NCI-H2227 treated with DMSO at 0.1 percent for 48 hours (cell line): ENCODE data around the gene PSMD1.
"Not testable (repeated sequence)": the region's sequence is repeated elsewhere in the genome, so short reads cannot be mapped to it uniquely, and the experiment has no call there.

Experiments
- DNase-seq: peaks from one replicate; lab custom pipeline; 2025; lab: John Stamatoyannopoulos, UW

The PSMD1 gene

GRCh38 chr2:231115651-231116050 is 59.0 kb downstream of the PSMD1 start:
- DNase-seq: no peak

GRCh38 chr2:231117148-231117547 is 60.5 kb downstream of the PSMD1 start:
- no peak for DNase-seq

GRCh38 chr2:231117922-231118613 is 61.4 kb downstream of the PSMD1 start:
- no peak for DNase-seq

GRCh38 chr2:231118614-231118942 is 61.9 kb downstream of the PSMD1 start:
- DNase-seq: no peak

GRCh38 chr2:231123362-231123898 is 66.8 kb downstream of the PSMD1 start:
- no peak for DNase-seq

GRCh38 chr2:231124838-231125568 is 68.3 kb downstream of the PSMD1 start, which contains the start of gene HTR2B:
Gene HTR2B, minus strand, starts transcription at chr2:231125042. Its CDS starts 1,278 bp downstream, at chr2:231123764.
- no peak for DNase-seq

- no peak for DNase-seq
Observed at GRCh38 chr2:231126123-231126522, 69.5 kb downstream of the PSMD1 start.

GRCh38 chr2:231127480-231127879 is 70.8 kb downstream of the PSMD1 start:
- no peak for DNase-seq

GRCh38 chr2:231127936-231128335 is 71.3 kb downstream of the PSMD1 start:
- no peak for DNase-seq

- DNase-seq: no peak
Observed at GRCh38 chr2:231128541-231128940, 71.9 kb downstream of the PSMD1 start.

GRCh38 chr2:231129216-231129615 is 72.5 kb downstream of the PSMD1 start:
- no peak for DNase-seq

- DNase-seq: no peak
Observed at GRCh38 chr2:231130336-231131056, 73.8 kb downstream of the PSMD1 start.

GRCh38 chr2:231132129-231132528 is 75.5 kb downstream of the PSMD1 start:
- DNase-seq: no peak

- DNase-seq: no peak
Observed at GRCh38 chr2:231133365-231134099, 76.9 kb downstream of the PSMD1 start.

- no peak for DNase-seq
Observed at GRCh38 chr2:231134910-231135655, 78.4 kb downstream of the PSMD1 start.

GRCh38 chr2:231138699-231139098 is 82.0 kb downstream of the PSMD1 start:
- no peak for DNase-seq

- no peak for DNase-seq
Observed at GRCh38 chr2:231139796-231140195, 83.1 kb downstream of the PSMD1 start.

GRCh38 chr2:231140808-231141207 is 84.1 kb downstream of the PSMD1 start:
- DNase-seq: not testable (repeated sequence)

GRCh38 chr2:231144896-231145295 is 88.2 kb downstream of the PSMD1 start:
- DNase-seq: no peak

- DNase-seq: no peak
Observed at GRCh38 chr2:231146665-231147064, 90.0 kb downstream of the PSMD1 start.
